Stimulated activated memory B cell treated with anti-CD40 and anti-IgM and Interleukin-4, amounts not matched to agents 10 μg/mL and 1 μg/mL and 100 μg/mL, for 72 hours (primary cell): Measurements from ENCODE around the gene DNAH7.
"Not testable (repeated sequence)": the region's sequence is repeated elsewhere in the genome, so short reads cannot be mapped to it uniquely, and the experiment has no call there.

Experiments used
- ATAC-seq: fragments of 150-1000 bp; cut with Tn5 transposase; 2 replicates; pipeline ENCODE4 v1.10.0; 2021
- H3K27ac Mint-ChIP-seq: one replicate; pipeline ENCODE4 v1.8.0; 2022; ENCODE audit warnings: mild to moderate bottlenecking, mixed read lengths
- H3K27me3 Mint-ChIP-seq: one replicate; pipeline ENCODE4 v1.8.0; 2022; ENCODE audit warnings: mixed read lengths
- H3K36me3 Mint-ChIP-seq: one replicate; pipeline ENCODE4 v1.8.0; 2022; ENCODE audit warnings: mixed read lengths
- H3K4me1 Mint-ChIP-seq: one replicate; pipeline ENCODE4 v1.8.0; 2022; ENCODE audit warnings: mixed read lengths
- H3K4me3 Mint-ChIP-seq: one replicate; pipeline ENCODE4 v1.8.0; 2022; ENCODE audit warnings: mild to moderate bottlenecking, moderate library complexity, mixed read lengths
- H3K9me3 Mint-ChIP-seq: one replicate; pipeline ENCODE4 v1.8.0; 2022; ENCODE audit warnings: mixed read lengths

Gene DNAH7

DNA sequence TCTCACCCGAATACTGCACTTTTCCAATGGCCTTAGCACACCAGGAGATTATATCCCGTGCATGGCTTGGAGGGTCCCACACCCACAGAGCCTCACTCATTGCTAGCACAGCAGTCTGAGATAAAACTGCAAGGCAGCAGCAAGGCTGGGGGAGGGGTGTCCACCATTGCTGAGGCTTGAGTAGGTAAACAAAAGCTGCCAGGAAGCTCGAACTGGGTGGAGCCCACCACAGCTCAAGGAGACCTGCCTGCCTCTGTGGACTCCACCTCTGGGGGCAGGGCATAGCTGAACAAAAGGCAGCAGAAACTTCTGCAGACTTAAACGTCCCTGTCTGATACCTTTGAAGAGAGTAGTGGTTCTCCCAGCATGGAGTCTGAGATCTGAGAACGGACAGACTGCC lies 20.8 kb upstream of the DNAH7 start:
- not testable (repeated sequence) for ATAC-seq, H3K27ac Mint-ChIP-seq, H3K27me3 Mint-ChIP-seq, H3K4me3 Mint-ChIP-seq
- H3K4me1 Mint-ChIP-seq = peaks cover 12% of the 10 kb centered on the region
- peaks cover 15% of the 10 kb centered on the region for H3K36me3 Mint-ChIP-seq
- H3K9me3 Mint-ChIP-seq = peaks cover 15% of the 10 kb centered on the region

DNA sequence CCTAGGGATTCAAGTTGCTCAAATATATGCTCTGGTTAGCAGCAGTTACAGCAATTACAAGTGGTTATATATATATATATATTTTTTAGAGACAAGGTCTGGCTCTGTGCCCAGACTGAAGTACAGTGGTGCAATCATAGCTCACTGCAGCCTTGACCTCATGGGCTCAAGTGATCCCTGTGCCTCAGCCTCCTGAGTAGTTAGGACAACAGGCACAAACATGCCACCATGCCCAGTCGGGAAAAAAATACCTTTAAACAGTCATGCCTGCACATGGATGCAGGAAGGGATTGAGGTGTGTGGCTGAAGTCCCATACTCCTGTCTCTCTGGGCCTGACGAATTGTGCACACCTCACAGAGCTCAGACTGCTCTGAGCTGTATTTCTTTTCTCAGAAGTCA lies 19.6 kb upstream of the DNAH7 start:
- H3K4me3 Mint-ChIP-seq = no peak overlapping the region
- no peak overlapping the region for H3K27ac Mint-ChIP-seq
- H3K36me3 Mint-ChIP-seq = peaks cover 23% of the 10 kb centered on the region
- H3K9me3 Mint-ChIP-seq = peaks cover 13% of the 10 kb centered on the region
- no peak for ATAC-seq
- peaks cover 12% of the 10 kb centered on the region for H3K4me1 Mint-ChIP-seq
- no peaks in the 10 kb centered on the region for H3K27me3 Mint-ChIP-seq

DNA sequence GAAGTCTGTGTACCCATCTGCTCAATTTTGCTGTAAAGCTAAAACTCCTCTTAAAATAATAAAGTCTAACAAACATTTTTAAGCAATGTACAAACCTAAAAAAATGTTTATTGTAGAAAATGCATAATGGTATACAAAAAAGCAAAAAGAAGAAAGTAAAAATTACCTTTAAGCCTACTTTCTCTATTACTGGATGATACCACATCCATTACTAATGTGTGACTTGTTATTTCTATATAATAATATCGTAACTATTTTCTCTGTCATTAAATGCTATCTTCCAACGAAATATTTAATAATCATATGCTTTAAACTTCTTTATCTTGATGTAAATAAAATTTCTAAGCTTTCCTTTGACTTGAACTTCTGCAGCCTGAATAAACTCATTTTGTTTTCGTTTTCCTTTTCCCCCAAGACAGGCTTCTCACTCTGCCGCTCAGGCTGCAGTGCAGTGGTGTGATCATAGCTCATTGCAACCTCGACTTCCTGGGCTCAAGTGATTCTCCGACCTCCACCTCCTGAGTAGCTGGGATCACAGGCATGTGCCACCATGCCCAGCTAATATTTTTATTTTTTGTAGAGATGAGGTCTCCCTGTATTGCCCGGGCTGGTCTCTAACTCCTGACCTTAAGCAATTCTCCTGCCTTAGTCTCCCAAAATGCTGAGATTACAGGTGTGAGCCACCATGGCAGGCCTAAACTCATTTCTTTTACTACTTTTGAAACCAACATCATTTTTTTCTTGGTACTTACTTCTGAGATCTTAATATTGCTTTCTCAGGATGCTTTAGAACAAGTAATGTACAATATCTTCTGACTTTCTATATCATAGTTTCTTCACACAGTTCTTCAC lies 18.1 kb upstream of the DNAH7 start:
- peak overlapping the region; percentile 25 for H3K27ac Mint-ChIP-seq
- H3K4me1 Mint-ChIP-seq = peaks cover 21% of the 10 kb centered on the region
- no peak overlapping the region for H3K4me3 Mint-ChIP-seq
- ATAC-seq = no peak
- peaks cover 31% of the 10 kb centered on the region for H3K36me3 Mint-ChIP-seq
- H3K27me3 Mint-ChIP-seq = no peaks in the 10 kb centered on the region
- peaks cover 21% of the 10 kb centered on the region for H3K9me3 Mint-ChIP-seq

DNA sequence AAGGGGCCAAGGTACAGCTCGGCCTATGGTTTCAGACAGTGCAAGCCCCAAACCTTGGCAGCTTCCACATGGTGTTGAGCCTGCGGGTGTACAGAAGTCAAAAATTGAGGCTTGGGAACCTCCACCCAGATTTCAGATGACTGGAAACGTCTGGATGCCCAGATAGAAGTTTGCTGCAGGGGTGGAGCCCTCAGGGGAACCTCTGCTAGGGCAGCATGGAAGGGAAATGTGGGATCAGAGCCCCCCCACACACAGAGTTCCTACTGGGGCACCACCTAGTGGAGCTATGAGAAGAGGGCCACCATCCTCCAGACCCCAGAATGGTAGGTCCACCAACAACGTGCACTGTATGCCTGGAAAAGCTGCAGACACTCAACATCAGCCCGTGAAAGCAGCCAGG lies 15.0 kb upstream of the DNAH7 start:
- no peak for ATAC-seq
- Mint-ChIP-seq H3K4me3 (no peak overlapping the region), H3K27me3 (no peaks in the 10 kb centered on the region), H3K36me3 (peaks cover 32% of the 10 kb centered on the region), H3K4me1 (peaks cover 35% of the 10 kb centered on the region), H3K9me3 (peaks cover 18% of the 10 kb centered on the region), H3K27ac (no peak overlapping the region)

- H3K4me1 Mint-ChIP-seq = peaks cover 42% of the 10 kb centered on the region
- no peak for ATAC-seq
- H3K4me3 Mint-ChIP-seq = no peak overlapping the region
- peaks cover 18% of the 10 kb centered on the region for H3K9me3 Mint-ChIP-seq
- peaks cover 29% of the 10 kb centered on the region for H3K36me3 Mint-ChIP-seq
- no peaks in the 10 kb centered on the region for H3K27me3 Mint-ChIP-seq
- H3K27ac Mint-ChIP-seq = peak overlapping the region; percentile 78
Observed at GRCh38 chr2:196080526-196080925, 11.9 kb upstream of the DNAH7 start.

DNA sequence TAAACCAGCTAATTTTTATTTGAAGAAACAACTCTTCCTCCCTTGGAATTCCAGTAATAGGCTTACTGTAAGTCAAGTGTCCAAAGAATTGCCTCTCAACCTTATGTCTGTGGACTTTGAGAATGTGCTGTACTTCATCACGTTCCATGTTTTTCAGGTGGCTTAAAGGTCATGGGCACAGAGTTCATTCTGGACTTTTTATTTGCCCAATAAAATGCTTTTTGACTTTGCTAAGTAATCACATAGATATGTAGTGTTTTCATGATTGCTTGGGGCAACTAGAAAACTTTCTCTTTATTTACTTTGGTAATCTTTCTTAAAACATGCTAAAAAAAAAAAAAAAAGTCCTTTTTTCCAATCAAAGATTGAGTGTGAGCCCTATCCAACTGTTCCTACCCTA lies 10.4 kb upstream of the DNAH7 start:
- H3K27ac Mint-ChIP-seq = no peak overlapping the region
- H3K36me3 Mint-ChIP-seq = peaks cover 19% of the 10 kb centered on the region
- peaks cover 12% of the 10 kb centered on the region for H3K9me3 Mint-ChIP-seq
- ATAC-seq = no peak
- H3K27me3 Mint-ChIP-seq = no peaks in the 10 kb centered on the region
- H3K4me1 Mint-ChIP-seq = peaks cover 42% of the 10 kb centered on the region
- H3K4me3 Mint-ChIP-seq = no peak overlapping the region

DNA sequence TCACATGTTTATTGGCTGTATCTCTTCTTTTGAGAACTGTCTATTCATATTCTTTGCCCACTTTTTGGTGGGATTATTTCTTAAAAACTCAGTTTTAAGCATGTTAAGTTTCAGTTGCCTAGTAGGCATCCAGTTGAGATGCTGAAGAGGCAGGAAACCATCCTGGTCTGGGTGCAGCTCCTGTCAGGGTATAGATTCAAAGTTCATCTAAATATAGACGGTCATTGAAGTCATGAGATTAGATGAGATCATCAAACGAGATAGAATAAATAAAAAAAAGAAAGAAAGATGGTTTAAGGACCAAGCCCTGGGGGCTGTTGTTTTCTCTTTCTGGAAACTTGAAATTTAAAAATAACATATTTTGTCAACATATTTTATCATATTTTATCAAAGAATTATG lies 9.2 kb upstream of the DNAH7 start:
- H3K27ac Mint-ChIP-seq = peak overlapping the region; percentile 42
- H3K36me3 Mint-ChIP-seq = peaks cover 11% of the 10 kb centered on the region
- no peak for ATAC-seq
- H3K27me3 Mint-ChIP-seq = no peaks in the 10 kb centered on the region
- H3K4me1 Mint-ChIP-seq = peaks cover 42% of the 10 kb centered on the region
- peaks cover 10% of the 10 kb centered on the region for H3K9me3 Mint-ChIP-seq
- no peak overlapping the region for H3K4me3 Mint-ChIP-seq

- Mint-ChIP-seq H3K27ac (peak overlapping the region; percentile 42), H3K9me3 (peaks cover 2% of the 10 kb centered on the region), H3K27me3 (no peaks in the 10 kb centered on the region), H3K4me3 (no peak overlapping the region), H3K4me1 (peaks cover 35% of the 10 kb centered on the region), H3K36me3 (peaks cover 3% of the 10 kb centered on the region)
- ATAC-seq = peak; percentile 37
Observed at GRCh38 chr2:196076778-196077568, 8.3 kb upstream of the DNAH7 start.

DNA sequence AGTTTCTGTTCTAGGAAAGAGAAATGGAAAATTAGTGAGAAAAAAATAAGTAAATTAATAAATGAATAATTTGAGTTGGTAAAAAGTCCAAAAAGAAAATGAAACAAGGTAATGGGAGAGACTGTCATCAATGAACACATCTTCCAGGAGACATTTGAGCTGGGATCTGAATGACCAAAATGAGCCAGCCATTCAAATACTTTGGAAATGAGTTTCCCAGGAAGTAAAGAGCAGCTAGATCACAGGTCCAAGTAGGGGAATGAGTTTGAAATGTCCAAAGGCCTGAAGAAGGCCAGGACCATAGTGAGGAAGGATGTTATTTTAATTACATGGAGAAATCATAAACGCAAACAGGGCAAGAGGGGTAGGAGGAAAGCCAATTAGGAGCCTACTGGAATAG lies 6.6 kb upstream of the DNAH7 start:
- Mint-ChIP-seq H3K9me3 (no peaks in the 10 kb centered on the region), H3K4me1 (peaks cover 25% of the 10 kb centered on the region), H3K27me3 (no peaks in the 10 kb centered on the region), H3K27ac (no peak overlapping the region), H3K4me3 (no peak overlapping the region), H3K36me3 (no peaks in the 10 kb centered on the region)
- no peak for ATAC-seq

- Mint-ChIP-seq H3K27ac (no peak overlapping the region), H3K4me1 (peaks cover 20% of the 10 kb centered on the region), H3K4me3 (no peak overlapping the region), H3K36me3 (no peaks in the 10 kb centered on the region), H3K27me3 (no peaks in the 10 kb centered on the region), H3K9me3 (no peaks in the 10 kb centered on the region)
- ATAC-seq = no peak
Observed at GRCh38 chr2:196074631-196075030, 6.0 kb upstream of the DNAH7 start.

- Mint-ChIP-seq H3K27ac (no peak overlapping the region), H3K4me1 (peaks cover 18% of the 10 kb centered on the region), H3K27me3 (no peaks in the 10 kb centered on the region), H3K36me3 (no peaks in the 10 kb centered on the region), H3K9me3 (no peaks in the 10 kb centered on the region), H3K4me3 (no peak overlapping the region)
- no peak for ATAC-seq
Observed at GRCh38 chr2:196073521-196073920, 4.9 kb upstream of the DNAH7 start.

- peaks cover 5% of the 10 kb centered on the region for H3K4me1 Mint-ChIP-seq
- no peaks in the 10 kb centered on the region for H3K9me3 Mint-ChIP-seq
- no peaks in the 10 kb centered on the region for H3K27me3 Mint-ChIP-seq
- ATAC-seq = no peak
- no peaks in the 10 kb centered on the region for H3K36me3 Mint-ChIP-seq
- H3K4me3 Mint-ChIP-seq = no peak overlapping the region
- H3K27ac Mint-ChIP-seq = no peak overlapping the region
Observed at GRCh38 chr2:196067088-196067382, 1.6 kb downstream of the DNAH7 start.

DNA sequence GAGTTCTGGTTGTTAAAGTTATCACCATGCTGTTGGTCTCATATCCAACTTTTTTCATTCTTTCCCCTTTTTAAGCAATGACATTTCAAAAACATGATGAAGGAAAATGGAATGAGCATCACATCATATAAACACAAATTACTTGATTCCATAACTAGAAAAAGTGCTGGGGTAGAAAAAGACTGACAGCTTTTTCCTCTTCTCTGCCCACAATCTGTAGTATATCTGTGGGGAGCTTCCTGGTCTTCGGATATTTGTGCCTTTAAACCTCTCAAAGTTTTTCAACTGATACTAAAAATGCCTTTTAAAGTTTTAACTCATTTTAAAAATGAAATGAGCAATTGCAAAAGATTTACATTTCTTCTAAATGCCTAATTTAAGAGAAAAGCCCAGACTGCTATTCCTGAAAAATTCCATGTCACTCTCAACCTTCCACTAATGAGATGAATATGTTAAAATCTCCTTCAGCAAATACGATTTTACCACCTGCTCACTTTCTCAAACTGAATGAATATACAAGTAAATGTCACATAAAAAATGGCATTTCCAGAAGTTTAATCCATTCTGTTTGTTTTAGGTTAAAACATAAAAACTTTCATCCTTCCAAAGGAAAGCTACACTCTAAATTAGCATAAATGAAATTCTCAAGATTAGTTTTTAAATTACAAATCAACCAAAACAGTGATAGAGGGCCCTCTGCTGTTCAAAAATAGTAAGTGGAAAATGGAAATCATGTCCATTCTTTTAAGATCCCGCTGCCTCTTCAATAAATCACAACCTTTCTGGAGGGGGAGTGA lies 2.1 kb downstream of the DNAH7 start:
- no peak overlapping the region for H3K4me3 Mint-ChIP-seq
- no peaks in the 10 kb centered on the region for H3K9me3 Mint-ChIP-seq
- H3K4me1 Mint-ChIP-seq = peaks cover 5% of the 10 kb centered on the region
- no peak overlapping the region for H3K27ac Mint-ChIP-seq
- H3K36me3 Mint-ChIP-seq = no peaks in the 10 kb centered on the region
- ATAC-seq = no peak
- no peaks in the 10 kb centered on the region for H3K27me3 Mint-ChIP-seq

DNA sequence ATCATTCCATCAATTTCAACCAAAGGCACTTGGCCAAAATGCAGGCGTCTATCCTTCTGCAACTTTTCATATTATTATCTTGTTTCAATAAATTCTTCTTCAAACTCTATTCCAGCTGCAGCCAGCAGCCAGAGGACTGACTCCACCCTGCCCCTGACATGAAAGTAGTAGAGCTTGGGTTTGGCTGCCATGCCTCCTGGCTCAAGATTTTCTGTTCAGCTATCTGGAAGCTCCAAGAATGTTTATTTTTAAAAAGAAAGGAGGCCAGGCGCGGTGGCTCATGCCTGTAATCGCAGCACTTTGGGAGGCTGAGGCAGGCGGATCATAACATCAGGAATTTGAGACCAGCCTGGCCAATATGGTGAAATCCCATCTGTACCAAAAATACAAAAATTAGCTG lies 4.9 kb downstream of the DNAH7 start:
- no peak for ATAC-seq
- H3K4me3 Mint-ChIP-seq = no peak overlapping the region
- no peaks in the 10 kb centered on the region for H3K9me3 Mint-ChIP-seq
- no peaks in the 10 kb centered on the region for H3K27me3 Mint-ChIP-seq
- peaks cover 5% of the 10 kb centered on the region for H3K4me1 Mint-ChIP-seq
- H3K27ac Mint-ChIP-seq = no peak overlapping the region
- H3K36me3 Mint-ChIP-seq = no peaks in the 10 kb centered on the region

DNA sequence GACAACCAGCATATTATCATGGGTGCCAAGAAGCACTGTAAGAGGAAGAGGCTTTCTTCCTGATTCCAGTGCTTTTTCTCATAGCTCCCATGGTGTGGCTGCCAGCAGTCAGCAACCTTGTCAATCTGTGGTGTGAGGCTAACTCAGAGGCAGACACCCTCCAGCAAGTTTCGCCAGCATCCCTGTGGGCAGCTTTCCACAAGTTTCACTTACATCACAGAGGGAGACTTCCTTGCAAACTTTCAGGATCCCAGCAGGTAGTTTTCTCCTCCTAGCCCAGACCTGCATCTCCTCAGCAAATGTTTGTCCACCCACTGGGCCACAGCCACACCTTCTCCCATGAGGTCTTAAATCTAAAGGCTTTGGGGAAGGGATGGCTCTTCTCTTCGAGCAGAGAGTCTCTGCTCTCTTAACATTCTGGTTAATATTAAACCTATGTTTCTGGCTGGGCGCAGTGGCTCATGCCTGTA lies 9.1 kb downstream of the DNAH7 start:
- Mint-ChIP-seq H3K36me3 (no peaks in the 10 kb centered on the region), H3K4me3 (no peak overlapping the region), H3K9me3 (no peaks in the 10 kb centered on the region), H3K27ac (no peak overlapping the region), H3K4me1 (no peaks in the 10 kb centered on the region), H3K27me3 (no peaks in the 10 kb centered on the region)
- ATAC-seq = no peak
